ENCODE data around the gene COL20A1.

DNA sequence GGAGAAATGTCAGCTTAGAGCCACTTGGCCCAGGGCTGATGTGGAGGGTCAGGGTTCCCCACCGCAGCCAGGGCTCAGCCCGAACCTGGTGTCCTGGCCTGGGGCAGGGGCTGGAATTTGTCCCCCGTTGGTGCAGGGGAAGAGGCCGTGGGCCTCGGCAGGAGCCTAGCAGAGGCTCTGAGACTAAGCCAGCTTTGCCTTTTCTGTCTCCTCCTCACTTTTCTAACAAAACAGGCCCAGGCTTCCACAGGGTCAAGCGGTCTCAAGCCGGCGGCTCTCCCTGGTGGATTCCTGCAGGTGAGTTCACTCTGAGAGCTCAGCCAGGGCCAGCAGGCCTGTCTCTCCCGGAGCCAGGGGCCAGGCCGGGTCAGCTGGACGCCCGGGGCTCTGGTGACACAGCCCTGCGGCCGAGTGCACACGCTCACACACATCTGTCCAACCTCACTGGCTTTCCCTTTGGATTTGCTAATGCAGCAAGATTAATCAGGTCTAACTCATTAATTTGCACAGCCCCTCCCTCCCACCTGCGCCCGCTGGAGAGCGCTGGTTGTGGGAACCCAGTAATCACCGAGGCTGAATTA lies 71.1 kb downstream of the COL20A1 start:
- TF ChIP-seq, protein P1, sequence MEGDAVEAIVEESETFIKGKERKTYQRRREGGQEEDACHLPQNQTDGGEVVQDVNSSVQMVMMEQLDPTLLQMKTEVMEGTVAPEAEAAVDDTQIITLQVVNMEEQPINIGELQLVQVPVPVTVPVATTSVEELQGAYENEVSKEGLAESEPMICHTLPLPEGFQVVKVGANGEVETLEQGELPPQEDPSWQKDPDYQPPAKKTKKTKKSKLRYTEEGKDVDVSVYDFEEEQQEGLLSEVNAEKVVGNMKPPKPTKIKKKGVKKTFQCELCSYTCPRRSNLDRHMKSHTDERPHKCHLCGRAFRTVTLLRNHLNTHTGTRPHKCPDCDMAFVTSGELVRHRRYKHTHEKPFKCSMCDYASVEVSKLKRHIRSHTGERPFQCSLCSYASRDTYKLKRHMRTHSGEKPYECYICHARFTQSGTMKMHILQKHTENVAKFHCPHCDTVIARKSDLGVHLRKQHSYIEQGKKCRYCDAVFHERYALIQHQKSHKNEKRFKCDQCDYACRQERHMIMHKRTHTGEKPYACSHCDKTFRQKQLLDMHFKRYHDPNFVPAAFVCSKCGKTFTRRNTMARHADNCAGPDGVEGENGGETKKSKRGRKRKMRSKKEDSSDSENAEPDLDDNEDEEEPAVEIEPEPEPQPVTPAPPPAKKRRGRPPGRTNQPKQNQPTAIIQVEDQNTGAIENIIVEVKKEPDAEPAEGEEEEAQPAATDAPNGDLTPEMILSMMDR (IDR thresholded peaks at IDR 0.05) = no peak
- TF ChIP-seq POLR2A (IDR thresholded peaks at IDR 0.05) = no peak

Measured in right lobe of liver (tissue), 4 donors.